Nucleus accumbens (tissue), 56 donors: ENCODE measurements around the gene RREB1.
"Not testable (repeated sequence)": the region's sequence is repeated elsewhere in the genome, so short reads cannot be mapped to it uniquely, and the experiment has no call there.

Experiments
- DNase-seq, 56 donors: peaks; one replicate each; lab custom pipeline; 2025; lab: John Stamatoyannopoulos, UW

The RREB1 gene

DNA sequence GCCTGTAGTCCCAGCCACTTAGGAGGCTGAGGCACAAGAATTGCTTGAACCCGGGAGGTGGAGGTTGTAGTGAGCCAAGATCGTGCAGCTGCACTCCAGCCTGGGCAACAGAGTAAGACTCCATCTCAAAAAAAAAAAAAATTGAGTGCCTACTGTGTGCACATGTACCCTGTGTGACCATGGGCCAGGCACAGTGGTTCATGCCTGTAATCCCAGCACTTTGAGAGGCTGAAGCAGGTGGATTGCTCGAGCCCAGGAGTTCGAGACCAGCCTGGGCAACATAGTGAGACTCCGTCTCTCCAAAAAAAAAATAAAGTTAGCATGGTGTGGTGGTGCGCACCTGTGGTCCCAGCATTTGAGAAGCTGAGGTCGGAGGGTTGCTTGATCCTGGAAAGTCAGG, 49.5 kb downstream of the RREB1 start:
- not testable (repeated sequence) for DNase-seq

- DNase-seq, result no peak
Measured at GRCh38 chr6:7157752-7158616, 50.2 kb downstream of the RREB1 start.

DNA sequence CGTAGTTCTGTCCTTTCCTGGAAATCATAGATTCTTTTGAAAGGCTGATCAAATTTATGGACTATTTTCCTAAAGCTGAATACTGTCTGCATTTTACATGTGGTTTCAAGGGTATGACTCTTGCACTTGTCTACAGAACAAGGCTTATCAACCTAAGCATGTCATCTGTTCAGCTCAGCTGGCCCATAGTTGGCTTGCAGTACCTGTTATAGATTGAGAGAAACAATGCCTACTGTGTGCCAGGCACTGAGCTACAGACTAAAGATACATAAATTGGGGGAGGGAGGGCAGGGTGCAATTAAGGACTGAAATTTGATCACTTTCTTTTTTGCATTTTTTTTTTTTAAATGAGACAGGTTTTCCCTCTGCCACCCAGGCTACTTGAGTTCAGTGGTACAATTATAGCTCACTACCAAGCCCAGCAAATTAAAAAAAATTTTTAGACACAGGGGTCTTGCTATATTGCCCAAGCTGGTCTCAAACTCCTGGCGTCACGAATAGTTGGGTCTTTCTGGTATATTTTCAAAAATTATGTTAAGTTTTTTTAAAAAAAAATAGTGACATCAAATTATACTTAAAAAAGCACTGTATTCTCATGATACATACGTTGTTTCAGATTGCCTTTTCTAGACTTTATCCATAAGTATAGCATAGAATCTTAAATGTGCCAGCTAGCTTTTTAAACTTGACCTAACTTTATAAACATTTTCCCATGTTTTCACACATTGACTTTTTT, 52.2 kb downstream of the RREB1 start:
- no peak for DNase-seq

DNA sequence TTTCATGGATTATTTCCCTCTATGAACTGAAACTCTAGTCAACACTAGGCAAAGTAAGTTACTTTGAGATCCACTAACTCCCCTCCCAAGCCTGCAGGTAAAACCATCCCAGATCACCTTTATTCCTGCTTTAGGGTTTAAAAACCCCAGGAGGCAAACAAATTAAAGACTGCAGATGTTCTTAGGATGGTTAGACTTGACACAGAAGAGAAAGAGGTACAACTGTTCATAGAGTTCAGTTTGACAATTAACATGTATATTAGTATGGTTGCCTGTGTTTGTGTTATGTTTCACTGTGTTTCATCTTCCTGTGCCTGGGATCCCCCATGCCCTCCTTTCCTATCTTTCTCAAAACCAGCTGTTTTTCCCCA, 53.5 kb downstream of the RREB1 start:
- DNase-seq, result no peak

- DNase-seq, result no peak
Measured at GRCh38 chr6:7161845-7162244, 54.1 kb downstream of the RREB1 start.

- DNase-seq, result no peak
Measured at GRCh38 chr6:7163661-7164071, 55.9 kb downstream of the RREB1 start.

DNA sequence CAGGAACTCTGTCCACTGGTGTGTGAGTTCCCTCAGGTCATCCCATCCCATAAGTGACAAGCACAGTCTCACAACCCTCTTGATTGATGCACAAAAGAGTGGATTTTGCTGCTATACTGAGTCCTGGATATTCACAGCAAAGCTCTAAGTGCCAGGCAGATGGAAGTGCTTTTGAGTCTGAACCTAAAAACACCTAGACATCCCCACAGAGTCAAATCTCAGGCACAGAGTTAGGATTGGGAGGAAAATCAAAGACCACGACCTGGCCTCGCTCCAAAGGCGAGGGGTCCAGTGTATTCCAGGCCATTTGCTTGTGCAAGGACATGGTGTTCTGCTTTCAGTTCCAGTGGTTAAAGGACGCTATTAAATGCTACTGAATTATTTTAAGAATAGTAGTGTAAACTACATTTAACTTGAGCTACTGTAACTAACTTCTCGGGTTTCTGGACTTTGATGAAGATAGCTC, 56.8 kb downstream of the RREB1 start:
- no peak for DNase-seq

DNA sequence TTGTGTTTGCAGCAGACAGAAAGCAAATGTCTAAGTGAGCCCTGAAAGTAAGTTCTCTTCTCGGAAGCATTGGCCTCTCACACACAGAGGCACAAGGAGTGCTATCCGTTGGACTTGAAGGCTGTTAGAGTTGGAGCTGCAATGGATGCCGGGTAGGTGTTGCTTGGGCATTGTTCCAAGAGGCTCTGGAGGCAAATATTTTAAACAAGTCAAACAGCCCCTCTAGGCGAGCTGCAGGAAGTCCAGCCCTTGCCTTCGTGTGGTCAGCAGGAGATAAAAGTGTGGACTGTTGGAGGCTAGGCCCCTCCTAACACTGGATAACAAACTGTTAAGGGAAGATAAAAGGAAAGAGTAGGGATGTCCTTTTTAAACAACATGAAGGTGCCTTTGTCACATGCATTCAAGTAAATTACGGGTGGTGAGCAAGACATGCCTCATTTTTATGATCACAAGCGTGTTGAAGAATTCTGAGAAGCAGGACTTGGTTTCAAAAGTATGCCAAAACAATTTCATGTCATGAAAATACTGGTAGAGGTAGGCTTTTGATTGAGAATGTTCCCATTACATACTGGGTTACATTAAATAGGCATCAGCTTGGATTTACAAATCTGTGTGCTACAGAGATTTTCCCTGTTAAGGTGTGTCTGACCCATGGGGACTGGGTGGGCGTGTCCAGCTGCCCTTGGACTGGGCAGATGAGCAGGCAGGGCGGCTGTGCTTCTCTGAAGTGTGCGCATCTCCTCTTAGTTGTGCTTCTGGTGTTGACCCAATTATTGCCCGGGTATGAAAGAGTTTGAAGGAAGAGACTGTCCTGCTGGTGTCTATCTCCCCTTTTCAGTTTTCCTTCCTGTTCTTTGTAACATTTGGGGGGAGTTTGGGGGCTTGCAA, 57.5 kb downstream of the RREB1 start:
- DNase-seq, result no peak

DNA sequence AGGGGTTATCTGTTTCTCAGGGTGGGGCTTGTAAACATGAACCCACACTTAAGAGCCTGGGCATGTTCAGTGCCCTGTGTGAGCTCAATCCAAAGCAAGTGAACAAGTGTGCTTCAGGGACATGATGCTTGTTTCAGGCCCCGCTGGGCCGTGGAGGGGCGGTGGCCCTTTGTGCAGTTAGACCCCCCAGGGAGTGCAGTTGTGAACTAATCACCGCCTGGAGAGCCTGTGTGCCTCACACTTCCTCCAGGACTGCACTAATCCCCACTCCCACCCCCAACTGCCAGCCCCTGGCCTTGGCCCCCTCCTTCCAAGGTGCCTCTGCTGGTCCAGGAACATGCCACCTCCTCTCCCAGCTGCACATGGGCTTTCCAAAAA, 58.1 kb downstream of the RREB1 start:
- no peak for DNase-seq

DNA sequence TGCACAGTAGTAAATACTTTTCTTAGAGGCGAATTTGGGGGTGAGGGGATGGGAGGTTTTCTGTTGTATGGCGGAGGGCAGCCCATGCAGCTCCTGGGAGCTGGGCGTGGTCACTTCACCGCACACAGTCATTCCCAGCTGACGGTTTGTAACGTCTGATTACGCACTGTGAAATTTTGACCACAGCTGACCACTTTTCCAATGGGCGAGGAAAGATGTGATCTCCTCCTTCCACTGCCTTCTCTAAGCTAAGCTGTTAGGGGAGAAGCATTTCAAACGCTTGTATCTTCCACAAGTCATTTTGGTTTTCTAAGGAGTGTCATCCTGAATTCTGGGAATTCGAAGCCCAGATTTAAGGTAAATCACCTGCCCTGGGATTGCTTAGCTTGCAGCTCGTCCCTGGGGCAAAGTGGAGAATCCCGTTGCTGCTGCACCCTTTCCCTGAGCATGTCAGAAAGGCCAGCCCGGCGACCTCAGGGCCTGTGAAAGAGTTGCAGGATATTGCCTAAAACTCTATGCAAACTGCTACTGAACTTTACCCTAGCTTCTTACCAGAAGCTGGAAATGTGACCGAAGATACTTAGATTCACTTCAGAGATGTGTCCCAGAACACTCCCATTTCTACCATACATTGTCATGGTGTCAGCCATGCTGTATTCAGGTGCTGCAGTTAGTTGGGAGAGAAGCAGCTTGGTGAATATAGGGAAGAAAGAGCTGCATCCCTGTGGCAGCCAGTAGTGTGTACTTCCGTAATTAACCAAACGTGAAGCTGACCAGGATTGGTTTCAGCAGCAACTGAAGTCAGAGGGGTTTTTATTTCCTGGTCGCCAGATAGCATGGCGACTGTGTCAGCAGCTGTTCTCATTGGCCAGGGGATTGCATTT, 58.9 kb downstream of the RREB1 start:
- DNase-seq, result no peak

- DNase-seq, result no peak
Measured at GRCh38 chr6:7169296-7169721, 61.5 kb downstream of the RREB1 start.

DNA sequence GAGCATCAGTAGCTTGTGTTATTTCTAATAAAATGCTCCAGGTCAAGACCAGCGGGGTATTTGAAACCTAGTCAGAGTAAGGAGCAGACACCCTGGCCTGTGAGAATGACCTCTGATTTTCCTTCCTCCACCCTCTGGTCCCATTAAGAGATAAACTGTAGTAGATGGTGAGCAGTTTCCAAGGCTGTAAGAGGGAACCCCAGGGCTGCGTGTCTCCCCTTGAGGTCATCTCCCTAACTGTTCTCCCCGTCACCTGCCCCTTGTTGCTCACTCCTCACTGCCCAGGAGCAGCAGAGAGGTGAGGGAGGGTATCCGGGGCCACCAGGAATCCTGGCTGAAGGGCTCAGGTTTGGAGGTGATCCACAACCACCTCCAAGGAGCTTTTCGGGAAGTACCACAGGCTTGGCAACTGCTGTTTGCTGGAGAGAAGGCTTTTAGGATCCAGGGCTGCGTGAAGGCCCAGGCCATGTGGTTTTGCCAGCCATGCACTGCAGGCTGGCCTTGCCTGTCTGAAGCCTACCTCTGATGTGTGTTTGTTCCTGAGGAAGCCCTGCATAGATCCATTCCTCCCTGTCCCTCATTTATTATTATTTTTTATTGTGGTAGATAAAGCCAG, 62.5 kb downstream of the RREB1 start:
- DNase-seq, result no peak

DNA sequence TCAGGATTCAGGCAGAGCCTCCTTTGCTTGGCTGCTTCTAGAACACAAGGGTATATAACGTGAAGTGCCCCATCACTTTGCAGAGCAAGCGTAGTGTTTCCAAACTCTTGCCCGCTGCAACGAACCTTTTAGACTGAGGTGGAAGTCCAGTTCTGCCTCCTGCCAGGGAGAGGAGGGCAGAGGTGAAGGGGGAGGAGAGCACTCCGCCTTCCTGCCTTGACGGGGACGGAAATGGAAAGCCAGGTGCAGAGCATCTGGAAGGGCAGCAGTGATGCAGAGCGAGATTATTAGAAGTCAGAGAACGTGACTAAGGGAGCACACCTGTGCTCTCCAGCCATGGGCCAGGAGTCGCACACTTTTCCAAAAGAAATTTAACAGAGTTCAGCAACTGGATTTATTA, 63.4 kb downstream of the RREB1 start:
- no peak for DNase-seq

DNA sequence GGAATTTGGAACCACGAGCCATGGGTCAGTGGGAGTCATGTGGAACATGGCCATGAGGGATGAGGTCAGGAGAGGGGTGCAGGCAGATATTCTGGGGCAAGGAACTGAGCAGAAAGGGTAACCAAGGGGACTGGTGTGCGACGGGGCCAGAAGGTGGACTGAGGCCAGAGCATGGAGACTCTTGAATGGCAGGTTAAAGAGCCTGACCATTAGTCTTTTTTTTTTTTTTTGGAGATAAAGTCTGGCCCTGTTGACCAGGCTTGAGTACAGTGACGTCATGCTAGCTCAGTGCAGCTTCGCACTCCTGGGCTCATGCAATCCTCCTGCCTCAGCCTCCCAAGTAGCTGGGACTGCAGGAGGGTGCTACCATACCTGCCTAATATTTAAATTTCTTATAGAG, 64.0 kb downstream of the RREB1 start:
- DNase-seq, result no peak

- DNase-seq, result no peak
Measured at GRCh38 chr6:7172649-7173048, 64.9 kb downstream of the RREB1 start.

GRCh38 chr6:7173843-7174503, 66.2 kb downstream of the RREB1 start:
- DNase-seq, result no peak

DNA sequence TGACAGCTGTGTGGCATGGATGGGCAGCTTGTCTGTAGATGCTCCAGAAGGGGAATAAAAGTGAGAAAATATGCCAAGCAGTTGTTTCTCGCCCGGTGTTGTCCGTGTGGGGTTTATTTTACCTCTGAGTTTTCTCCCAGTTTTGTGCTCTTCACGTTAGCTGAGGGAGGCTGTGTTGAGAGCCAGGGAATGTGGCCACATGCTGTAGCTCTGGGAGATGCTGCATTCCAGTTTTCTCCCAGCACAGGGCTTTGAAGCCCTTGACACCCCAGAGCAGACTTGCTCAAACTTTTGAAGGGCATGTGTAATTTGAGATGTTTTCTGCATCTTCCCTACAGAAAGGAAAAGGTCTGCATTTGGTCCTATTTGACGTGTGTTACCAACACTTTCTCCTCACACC, 67.7 kb downstream of the RREB1 start:
- DNase-seq, result no peak

DNA sequence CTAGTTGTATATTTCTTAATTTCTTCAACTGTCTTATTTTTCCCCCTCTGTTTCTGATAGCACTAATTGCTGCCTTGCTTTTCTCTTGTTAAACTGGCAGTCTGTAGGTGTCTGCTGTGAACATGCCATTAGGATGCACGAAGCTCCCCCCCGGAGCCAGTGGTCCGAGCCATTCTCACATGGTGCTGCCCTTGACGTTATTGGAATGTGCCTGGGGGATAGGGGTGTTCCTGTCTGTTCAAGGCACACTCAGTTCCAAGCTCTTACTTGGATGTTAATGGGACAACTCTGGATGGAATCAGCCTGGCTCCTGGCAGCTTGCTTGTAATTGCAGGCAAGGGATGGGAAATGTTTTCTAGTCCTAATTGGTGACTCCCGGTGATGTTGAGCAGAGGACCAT, 68.4 kb downstream of the RREB1 start:
- DNase-seq, result no peak

DNA sequence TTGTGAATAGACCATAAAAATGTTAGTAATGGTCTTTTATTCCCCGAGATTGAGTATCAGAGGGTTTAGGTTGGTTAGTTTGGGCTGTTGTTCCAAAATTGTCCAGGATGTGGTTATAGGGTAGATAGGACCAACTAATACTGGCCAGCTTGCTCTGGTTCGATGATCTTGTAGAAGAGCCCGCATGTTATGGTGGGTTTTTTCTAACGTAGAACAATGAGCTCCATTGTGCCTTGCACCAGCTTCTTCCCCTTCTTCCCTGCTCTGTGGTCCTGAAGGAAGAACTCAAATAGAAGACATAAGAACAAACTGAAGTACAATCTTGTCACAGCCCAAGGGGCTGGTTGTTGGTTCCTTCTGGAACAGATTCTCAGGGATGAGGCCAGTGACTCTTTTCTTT, 70.5 kb downstream of the RREB1 start:
- DNase-seq, result no peak
